H1 (cell line): Measurements from ENCODE around the gene FBH1. TPM values are rescaled to one million over a fixed set of nuclear protein-coding genes. Genes with fewer than 3 reads are reported as not detected.

Experiments used
- ATF3 ChIP-seq: IDR thresholded peaks from 2 replicates; pipeline ENCODE4 v1.6.1; 2011; ENCODE audit warnings: low read depth, mild to moderate bottlenecking, low read length; ENCODE audit not compliant: insufficient read depth
- CHD1 ChIP-seq: IDR thresholded peaks from 2 replicates; pipeline ENCODE4 v1.6.1; 2012; ENCODE audit warnings: low read depth, low read length, improper control_type of control experiment
- CHD2 ChIP-seq: IDR thresholded peaks from 2 replicates; pipeline ENCODE4 v1.6.1; 2012; ENCODE audit warnings: low read length, improper control_type of control experiment
- CREB1 ChIP-seq: IDR thresholded peaks from 2 replicates; pipeline ENCODE4 v1.6.1; 2012; ENCODE audit warnings: inconsistent platforms
- EGR1 ChIP-seq: IDR thresholded peaks from 2 replicates; pipeline ENCODE4 v1.6.1; 2011; ENCODE audit warnings: low read depth, low read length, borderline replicate concordance
- GABPA ChIP-seq: IDR thresholded peaks from 2 replicates; pipeline ENCODE4 v1.6.1; 2011; ENCODE audit warnings: mild to moderate bottlenecking, low read length, moderate library complexity, borderline replicate concordance; ENCODE audit not compliant: insufficient read depth
- GTF2F1 ChIP-seq: IDR thresholded peaks from 2 replicates; pipeline ENCODE4 v1.6.1; 2012; ENCODE audit warnings: low read depth, low read length, improper control_type of control experiment, borderline replicate concordance
- JUN ChIP-seq: IDR thresholded peaks from 2 replicates; pipeline ENCODE4 v1.6.1; 2011; ENCODE audit warnings: low read depth, mild to moderate bottlenecking, improper control_type of control experiment, low read length
- KDM4A ChIP-seq: IDR thresholded peaks from one replicate; pipeline ENCODE4 v1.7.1; 2012; ENCODE audit warnings: low read depth, mild to moderate bottlenecking, moderate library complexity, low read length, inconsistent platforms; ENCODE audit not compliant: severe bottlenecking
- PHF8 ChIP-seq: fragments of 200-600 bp; sonication (generic); conservative IDR thresholded peaks from 2 replicates; pipeline ENCODE4 v1.7.1; 2012; ENCODE audit warnings: low read depth, mild to moderate bottlenecking, inconsistent platforms, low read length, moderate library complexity
- POU5F1 ChIP-seq: IDR thresholded peaks from 2 replicates; pipeline ENCODE4 v1.6.1; 2011; ENCODE audit warnings: low read depth, mild to moderate bottlenecking, low read length, moderate library complexity
- RNF2 ChIP-seq: fragments of 200-900, 300-1000 bp; sonication (generic); IDR thresholded peaks from 2 replicates; pipeline ENCODE4 v1.7.1; 2016; ENCODE audit warnings: borderline replicate concordance, low read depth, mild to moderate bottlenecking, antibody characterized with exemption, low read length; ENCODE audit not compliant: poor library complexity, severe bottlenecking; ENCODE audit errors: missing control alignments
- RXRA ChIP-seq: IDR thresholded peaks from 2 replicates; pipeline ENCODE4 v1.6.1; 2011; ENCODE audit warnings: low read depth, mild to moderate bottlenecking, low read length, moderate library complexity; ENCODE audit not compliant: insufficient read depth
- SAP30 ChIP-seq: fragments of 300-600 bp; sonication (generic); IDR thresholded peaks from 2 replicates; pipeline ENCODE4 v1.7.1; 2012; ENCODE audit warnings: low read length, moderate library complexity, mild to moderate bottlenecking, inconsistent platforms; ENCODE audit not compliant: insufficient read depth, insufficient replicate concordance
- SIN3A ChIP-seq, 2 experiments: IDR thresholded peaks in 1 of 2; conservative IDR thresholded peaks in 1 of 2; 2 replicates each; pipeline ENCODE4 v1.6.1; 2011 to 2012; ENCODE audit warnings: low read length in 2 of 2, improper control_type of control experiment in 1 of 2, low read depth in 1 of 2, mild to moderate bottlenecking in 1 of 2
- SIRT6 ChIP-seq: IDR thresholded peaks from one replicate; pipeline ENCODE4 v1.7.1; 2012; ENCODE audit warnings: low read length, inconsistent platforms
- SIX5 ChIP-seq: IDR thresholded peaks from 2 replicates; pipeline ENCODE4 v1.6.1; 2011; ENCODE audit warnings: mild to moderate bottlenecking, low read depth, low read length
- SP1 ChIP-seq: IDR thresholded peaks from 2 replicates; pipeline ENCODE4 v1.6.1; 2011; ENCODE audit warnings: low read depth, low read length
- TBP ChIP-seq: IDR thresholded peaks from 2 replicates; pipeline ENCODE4 v1.6.1; 2011; ENCODE audit warnings: low read depth, low read length, improper control_type of control experiment
- polyA plus RNA-seq, 7 experiments: library from polyadenylated mRNA; depleted of rRNA in 3 of 7; stranded (reverse) in 5 of 7; unstranded in 2 of 7; fragments of >200 nt in 5 of 7; fragments of 200-250 nt in 2 of 7; gene quantifications; 1 replicate in 5 of 7; 2 replicates in 1 of 7; 4 replicates in 1 of 7; pipeline versions ENCODE4 v1.2.1 to v1.2.3, GENCODE V29; 2011 to 2013; ENCODE audit warnings: missing spikeins in 2 of 7, mixed read lengths in 2 of 7
- total RNA-seq: library from RNA; stranded (reverse); fragmentation: NEBNext Ultra II Directional; extraction: Animal tissue kit (Norgen Biotek cat#: 25700); gene quantifications from 2 replicates; pipeline ENCODE4 v1.2.1, GENCODE V29; 2021
- TF ChIP-seq, protein P1 (sequence below), 3 experiments: IDR thresholded peaks; 1 replicate in 2 of 3; 2 replicates in 1 of 3; pipeline versions ENCODE4 v1.5.1 to v1.6.1; 2011; ENCODE audit warnings: low read length in 3 of 3, mild to moderate bottlenecking in 3 of 3, inconsistent platforms in 2 of 3, low read depth in 1 of 3, moderate library complexity in 1 of 3; ENCODE audit not compliant: insufficient read depth in 1 of 3; ENCODE audit errors: control extremely low read depth in 1 of 3

Gene FBH1
- total and polyA plus RNA-seq, 2 of the 8 experiments (the other 6 are each of a cell fraction or from before 2014, with no cell fraction given): 31.1 to 51.8 TPM

DNA sequence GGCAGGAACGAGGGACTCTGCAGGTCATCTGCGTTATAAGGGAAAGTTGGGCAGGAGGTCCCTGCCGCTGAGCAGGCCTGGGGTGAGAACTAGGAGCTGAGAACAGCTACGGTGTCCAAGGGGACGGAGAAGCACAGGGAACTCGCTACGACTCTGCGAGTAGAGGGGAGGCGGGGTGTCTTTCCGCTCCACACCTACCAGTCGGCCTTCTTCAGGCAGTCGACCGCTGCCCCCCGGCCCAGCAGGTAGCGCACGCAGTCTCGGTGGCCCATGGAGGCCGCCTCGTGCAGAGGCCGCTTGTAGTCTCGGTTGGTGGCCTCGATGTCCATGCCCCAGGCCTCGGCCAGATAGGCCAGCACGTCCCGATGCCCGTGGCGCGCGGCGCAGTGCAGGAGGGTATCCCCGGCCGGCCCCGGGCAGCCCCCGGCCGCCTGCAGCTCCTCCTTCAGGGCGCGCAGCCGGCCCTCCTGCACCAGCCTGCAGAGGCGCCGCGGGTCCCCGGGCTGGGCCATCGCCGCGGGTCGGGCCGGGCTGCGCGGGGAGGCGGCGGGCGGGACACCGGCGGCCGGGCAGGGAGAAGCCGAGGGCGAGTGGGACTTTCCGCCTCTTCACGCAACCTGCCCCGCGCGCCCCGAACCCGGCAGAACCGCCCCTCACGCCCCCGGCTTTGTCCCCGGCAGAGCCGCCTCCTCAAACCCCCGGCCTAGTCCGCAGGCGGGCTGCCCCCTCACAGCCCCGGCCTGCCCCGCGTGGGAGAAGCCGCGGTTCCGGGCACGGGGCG is 1.0 kb upstream of the FBH1 start (continued):
- TF ChIP-seq SIX5 (no peak), EGR1 (no peak), CHD1 (no peak), SIRT6 (no peak), GTF2F1 (no peak), RNF2 (no peak), PHF8 (no peak; the same call in 1 of the 2 replicates), SAP30 (no peak), POU5F1 (no peak), SIN3A (conservative IDR thresholded peaks at IDR 0.05 in 1 of 2, IDR thresholded peaks at IDR 0.05 in 1 of 2; ENCODE audit: low read depth in 1 of 2, low read length in 2 of 2) (peak in 1 of 2 experiments; percentile 70; a peak in 2 of 4 replicates), SP1 (no peak), CHD2 (no peak), ATF3 (no peak), GABPA (no peak), TBP (peak; percentile 57; the same call in 1 of the 2 replicates), CREB1 (no peak), RXRA (no peak), JUN (no peak), KDM4A (peak; percentile 84)
- TF ChIP-seq, protein P1, sequence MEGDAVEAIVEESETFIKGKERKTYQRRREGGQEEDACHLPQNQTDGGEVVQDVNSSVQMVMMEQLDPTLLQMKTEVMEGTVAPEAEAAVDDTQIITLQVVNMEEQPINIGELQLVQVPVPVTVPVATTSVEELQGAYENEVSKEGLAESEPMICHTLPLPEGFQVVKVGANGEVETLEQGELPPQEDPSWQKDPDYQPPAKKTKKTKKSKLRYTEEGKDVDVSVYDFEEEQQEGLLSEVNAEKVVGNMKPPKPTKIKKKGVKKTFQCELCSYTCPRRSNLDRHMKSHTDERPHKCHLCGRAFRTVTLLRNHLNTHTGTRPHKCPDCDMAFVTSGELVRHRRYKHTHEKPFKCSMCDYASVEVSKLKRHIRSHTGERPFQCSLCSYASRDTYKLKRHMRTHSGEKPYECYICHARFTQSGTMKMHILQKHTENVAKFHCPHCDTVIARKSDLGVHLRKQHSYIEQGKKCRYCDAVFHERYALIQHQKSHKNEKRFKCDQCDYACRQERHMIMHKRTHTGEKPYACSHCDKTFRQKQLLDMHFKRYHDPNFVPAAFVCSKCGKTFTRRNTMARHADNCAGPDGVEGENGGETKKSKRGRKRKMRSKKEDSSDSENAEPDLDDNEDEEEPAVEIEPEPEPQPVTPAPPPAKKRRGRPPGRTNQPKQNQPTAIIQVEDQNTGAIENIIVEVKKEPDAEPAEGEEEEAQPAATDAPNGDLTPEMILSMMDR (IDR thresholded peaks at IDR 0.05; ENCODE audit: control extremely low read depth in 1 of 3, insufficient read depth in 1 of 3, low read depth in 1 of 3, low read length in 3 of 3): 0 out of 4 replicates have a peak, but pooled peaks of 1 of the 3 experiments have one; percentile 3
